RCC 7860 (cell line): Measurements from ENCODE around the gene ANKEF1.

Source experiments
- DNase-seq: peaks from one replicate; pipeline ENCODE4 v3.0.0-alpha.2; 2015; ENCODE audit warnings: low spot score
- FAIRE-seq: peaks from 2 replicates; lab custom pipeline; 2012; peaks lifted over from hg19 to GRCh38; lab: Jason Lieb, UNC

The ANKEF1 gene

DNA sequence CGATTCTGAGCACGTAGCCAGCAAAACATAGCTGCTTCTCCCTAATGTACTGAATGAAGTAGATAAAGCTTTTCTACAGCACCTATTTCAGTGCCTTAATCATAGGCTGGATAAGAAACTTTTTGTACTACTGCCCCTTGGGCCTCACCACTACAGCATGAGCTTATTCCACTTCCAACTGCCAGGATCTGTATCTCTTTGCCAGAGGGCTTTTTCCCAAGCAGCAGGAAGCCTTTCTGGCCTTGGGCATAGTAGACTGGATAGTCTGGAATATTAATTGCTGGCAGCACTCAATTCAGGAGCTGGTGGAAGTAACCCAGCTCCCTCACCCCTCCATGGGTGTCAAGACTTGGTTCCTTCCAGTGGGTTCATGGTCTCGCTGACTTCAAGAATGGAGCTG is 43.6 kb downstream of the ANKEF1 start:
- no peak for FAIRE-seq
- no peak for DNase-seq

DNA sequence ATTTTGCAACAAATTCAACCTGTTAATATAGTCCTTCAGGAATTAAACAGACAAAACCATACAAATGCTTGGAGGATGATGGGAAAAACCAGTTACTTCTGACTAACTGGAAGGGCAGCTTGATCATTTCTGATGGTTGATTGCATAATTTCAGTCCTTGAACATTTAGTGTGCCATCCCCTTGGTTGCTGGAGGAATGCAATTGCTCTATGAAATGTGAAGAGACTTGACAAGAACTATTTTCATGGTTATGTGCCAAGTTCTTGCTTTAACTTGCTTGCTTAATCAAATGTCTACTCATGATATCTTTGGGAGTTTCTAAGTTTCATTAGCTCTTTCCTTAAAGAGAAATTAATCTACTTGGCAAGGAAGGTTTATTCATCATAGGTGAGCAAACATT is 45.2 kb downstream of the ANKEF1 start:
- FAIRE-seq (no peak), DNase-seq (no peak)

DNA sequence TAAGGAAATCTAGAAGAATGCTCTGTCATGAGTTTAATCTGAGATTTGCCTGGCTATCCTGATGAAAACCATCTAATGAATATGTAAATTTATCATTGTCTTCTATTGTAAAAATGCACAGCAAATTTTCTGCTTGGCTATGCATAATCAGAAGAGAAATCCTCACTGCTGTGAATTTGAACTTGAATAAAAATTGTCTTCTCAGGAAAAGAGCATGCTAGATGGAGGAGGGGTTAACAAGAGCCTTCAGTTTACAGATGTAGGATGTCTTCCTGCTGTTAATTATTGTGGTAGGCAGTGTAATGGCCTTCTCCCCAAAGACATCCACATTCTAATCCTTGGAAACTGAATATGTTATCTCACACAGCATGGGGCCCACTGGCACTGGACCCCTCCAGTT is 45.8 kb downstream of the ANKEF1 start:
- no peak for FAIRE-seq
- DNase-seq = no peak

DNA sequence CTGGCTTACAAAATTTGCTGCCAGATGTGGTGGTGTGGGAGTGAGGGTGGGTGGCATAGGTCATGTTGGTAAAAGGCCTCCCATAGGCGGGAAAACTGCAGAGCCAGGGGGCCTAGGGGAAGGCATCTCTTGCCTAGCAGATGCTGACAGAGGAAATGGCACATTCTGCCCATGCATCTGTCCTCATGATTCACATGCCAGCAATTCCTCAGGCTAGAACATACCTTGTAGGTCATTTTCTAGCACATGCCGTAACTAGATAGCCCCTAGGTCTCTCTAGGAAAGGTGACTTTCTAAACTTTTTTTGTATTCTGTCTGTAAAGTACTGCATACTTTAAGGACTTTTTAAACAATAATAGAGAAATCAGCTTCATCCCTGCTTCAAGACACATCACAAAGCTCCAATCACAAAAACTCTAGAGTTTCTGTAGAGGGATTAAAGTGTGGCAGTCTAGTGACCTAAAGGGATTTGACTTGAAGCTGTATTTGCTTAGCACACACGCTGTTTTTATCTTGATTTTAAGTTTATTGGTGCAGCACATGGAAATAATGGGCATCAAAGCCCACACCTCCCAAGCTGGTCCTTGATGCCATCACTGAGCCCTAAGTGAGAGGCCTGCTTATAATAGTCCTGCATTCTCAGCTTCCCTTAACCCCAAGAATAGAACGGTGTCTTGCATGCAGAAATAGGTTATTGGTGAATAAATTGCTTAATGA is 55.2 kb downstream of the ANKEF1 start:
- DNase-seq (no peak), FAIRE-seq (no peak)

DNA sequence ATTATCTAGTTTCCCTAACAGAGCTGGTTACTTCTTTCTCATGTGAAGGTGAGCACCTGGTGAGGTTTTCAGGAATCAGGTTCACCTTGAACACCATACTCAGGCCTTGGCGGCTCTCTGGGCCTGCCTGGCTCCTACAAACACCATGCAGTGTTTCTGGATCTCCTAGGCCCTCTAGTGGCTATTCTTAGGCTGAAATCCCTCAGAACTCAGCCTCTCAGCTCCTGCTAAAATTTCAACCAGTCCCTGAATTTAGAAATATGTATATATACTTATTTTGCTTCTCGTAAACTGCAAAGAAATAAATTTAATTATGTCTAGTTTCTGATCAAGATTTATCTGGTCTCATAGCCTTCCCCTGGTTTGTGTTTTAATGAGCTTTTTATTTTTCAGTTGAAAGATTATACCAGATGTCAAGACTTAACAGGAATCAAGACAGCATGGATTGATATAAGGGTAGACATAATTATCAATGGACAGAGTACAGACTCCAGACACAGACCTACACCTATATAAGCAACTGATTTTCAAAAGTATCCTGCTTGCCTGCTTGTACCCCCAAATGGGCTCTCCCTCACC is 55.9 kb downstream of the ANKEF1 start:
- no peak for FAIRE-seq
- DNase-seq = peak; percentile 13

DNA sequence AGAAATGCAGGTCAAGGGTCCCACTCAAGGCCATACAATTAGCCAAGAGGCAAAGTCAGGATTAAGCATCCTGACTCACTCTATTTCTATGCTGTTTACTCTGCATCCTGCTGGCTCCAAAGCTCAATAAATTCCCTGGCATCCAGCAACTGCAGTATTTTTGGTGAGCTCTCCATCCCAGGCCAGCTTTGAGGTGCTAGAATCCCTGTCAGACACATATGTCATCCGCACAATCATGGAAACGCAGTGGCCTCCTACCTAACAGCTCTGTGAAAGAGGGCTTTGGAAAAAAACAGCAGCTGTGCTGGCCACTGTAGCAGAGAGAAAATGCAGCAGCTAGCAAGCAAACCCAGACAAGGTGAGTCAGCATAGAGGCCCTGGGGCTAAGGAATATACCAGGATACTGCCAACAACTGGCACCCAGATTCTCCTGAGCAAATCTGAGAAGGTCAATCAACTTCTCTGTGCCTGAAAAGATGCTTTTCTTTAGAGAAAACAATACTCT is 58.4 kb downstream of the ANKEF1 start:
- no peak for FAIRE-seq
- peak; percentile 23 for DNase-seq

DNA sequence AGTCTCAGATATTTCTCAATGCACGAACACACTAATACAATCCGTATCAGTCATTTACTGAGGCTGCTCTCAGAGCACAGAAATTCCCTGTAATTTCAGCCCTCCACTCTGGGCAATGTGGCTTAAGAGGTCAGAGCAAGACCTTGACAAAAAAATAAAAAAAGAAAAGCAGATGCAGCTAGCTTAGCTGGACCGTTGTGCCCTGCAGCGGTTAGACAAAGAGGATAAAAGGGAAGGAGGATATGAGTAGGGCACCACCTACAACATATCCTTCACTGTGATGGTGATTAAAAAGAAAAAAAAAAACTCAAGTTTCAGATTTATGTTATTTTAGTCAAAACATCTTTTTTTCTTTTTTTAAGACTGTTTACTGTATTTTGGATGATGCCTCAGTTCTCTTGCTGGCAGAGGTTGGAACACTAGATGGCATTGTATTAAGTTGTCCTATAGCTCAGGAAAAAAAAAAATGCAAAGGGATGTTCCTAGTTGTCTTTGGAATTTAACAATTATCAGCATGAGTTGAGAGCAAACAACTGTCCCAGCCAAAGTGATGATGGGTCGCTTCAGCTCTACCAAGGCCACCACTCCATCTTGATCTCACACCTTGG is 59.9 kb downstream of the ANKEF1 start:
- DNase-seq (no peak), FAIRE-seq (no peak)

DNA sequence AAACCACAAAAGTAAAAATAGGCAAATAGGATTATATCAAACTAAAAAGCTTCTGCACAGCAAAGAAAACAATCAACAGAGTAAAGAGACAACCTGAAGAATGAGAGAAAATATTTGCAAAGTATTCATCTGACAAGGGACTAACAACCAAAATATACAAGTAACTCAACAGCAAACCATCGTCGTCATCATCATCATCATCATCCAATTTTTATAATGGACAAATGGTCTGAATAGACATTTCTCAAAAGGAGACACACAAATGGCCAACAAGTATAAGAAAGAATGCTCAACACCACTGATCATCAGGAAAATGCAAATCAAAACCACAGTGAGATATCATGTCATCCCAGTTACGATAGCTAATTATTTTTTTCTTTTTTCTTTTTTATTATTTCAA is 62.0 kb downstream of the ANKEF1 start:
- DNase-seq (no peak), FAIRE-seq (no peak)

DNA sequence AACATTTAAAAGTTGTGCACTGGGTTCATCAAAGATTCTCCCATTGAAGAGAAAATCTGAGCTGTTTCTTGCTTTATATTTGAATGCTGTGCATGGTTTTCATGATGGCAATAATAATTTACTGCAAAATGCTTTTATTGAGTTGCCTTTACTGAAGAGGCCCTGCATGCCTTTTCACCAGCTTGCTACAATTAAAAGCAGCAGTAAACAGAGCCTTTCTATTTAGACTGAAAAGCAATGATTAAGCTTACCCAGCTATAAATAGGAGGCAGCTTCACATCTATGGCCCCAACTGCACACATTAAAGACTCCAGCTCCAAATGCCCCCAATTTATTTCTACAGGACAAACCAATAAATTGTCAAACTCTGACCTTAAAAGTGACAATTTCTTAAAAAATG is 70.3 kb downstream of the ANKEF1 start:
- FAIRE-seq = no peak

More for the DNA sequence above, 70.3 kb downstream of the ANKEF1 start:
- no peak for DNase-seq
